Activated CD4-positive, alpha-beta T cell treated with anti-CD3 and anti-CD28 coated beads, Interleukin-2, Interleukin-6, amounts not matched to agents 100 ng/mL and 50 ng/mL, durations not matched to agents 16 hours and 8 hours (primary cell): ENCODE data around the gene ADAM8.
A peak's percentile ranks its signal among the peaks of the same experiment; 100 is the strongest.

Source experiments
- DNase-seq: peaks from one replicate; pipeline ENCODE4 v3.0.0-alpha.2; 2020

Gene ADAM8

DNA sequence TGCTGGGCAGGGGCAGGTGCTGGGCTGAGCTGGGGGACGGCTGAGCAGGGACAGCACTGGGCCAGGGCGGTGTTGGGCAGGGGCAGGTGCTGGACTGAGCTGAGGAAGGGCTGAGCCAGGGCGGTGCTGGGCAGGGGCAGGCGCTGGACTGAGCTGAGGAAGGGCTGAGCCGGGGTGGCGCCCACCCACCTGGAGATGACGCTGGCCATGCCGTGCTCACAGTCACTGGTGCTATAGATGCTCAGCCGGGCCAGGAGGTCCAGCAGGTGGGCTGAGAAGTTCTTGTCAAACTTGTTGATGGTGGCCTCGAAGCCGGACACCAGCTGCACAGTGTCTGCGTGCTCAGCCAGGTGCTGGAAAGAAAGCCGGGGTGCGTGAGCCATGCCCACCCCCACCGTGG, 4.4 kb upstream of the ADAM8 start:
- DNase-seq = no peak

GRCh38 chr10:133280391-133281059, 3.9 kb upstream of the ADAM8 start:
- no peak for DNase-seq

- no peak for DNase-seq
These were observed 2.9 kb upstream of the ADAM8 start for GRCh38 chr10:133279326-133280226.

GRCh38 chr10:133278577-133279265, 2.1 kb upstream of the ADAM8 start:
- DNase-seq = peak; percentile 84

GRCh38 chr10:133277993-133278576, 1.4 kb upstream of the ADAM8 start:
- no peak for DNase-seq

DNA sequence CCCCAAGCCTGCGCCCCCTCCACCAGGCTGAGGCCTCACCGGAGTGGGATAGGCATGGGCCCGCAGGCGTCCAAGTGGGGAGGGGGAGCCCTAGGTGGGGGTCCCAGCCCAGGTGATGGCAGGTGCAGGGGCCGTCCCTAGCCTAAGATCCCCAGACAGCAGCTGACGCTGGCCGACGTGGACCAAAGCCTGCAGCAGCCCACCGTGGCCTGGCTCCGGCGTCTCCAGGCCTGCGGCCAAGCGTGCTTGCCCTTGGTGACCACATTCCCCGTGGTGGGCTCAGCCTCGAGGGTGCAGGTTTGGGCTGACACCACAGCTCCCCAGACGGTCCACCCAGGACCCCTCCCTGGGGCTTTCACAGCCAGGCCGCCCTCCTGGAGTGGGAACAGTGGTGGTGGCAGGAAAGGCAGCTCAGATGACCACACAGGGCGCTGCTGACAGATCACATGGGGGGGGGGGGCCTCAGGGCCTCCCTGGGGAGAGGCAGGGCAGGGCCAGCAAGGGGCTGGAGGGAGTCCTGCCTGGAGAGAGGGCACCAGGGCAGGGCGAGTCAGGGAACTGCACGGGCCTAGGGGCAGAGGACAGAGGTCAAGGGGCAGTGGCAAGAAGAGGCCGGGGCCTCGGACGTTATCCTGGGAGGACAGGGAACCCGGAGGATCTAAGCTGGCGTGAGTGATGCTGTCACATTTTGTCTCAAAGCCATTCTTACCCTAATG, 767 bp upstream of the ADAM8 start:
- no peak for DNase-seq

- DNase-seq = no peak
These were observed 601 bp downstream of the ADAM8 start for GRCh38 chr10:133276100-133276434.

- peak; percentile 74 for DNase-seq
These were observed 980 bp downstream of the ADAM8 start for GRCh38 chr10:133275684-133276092.

DNA sequence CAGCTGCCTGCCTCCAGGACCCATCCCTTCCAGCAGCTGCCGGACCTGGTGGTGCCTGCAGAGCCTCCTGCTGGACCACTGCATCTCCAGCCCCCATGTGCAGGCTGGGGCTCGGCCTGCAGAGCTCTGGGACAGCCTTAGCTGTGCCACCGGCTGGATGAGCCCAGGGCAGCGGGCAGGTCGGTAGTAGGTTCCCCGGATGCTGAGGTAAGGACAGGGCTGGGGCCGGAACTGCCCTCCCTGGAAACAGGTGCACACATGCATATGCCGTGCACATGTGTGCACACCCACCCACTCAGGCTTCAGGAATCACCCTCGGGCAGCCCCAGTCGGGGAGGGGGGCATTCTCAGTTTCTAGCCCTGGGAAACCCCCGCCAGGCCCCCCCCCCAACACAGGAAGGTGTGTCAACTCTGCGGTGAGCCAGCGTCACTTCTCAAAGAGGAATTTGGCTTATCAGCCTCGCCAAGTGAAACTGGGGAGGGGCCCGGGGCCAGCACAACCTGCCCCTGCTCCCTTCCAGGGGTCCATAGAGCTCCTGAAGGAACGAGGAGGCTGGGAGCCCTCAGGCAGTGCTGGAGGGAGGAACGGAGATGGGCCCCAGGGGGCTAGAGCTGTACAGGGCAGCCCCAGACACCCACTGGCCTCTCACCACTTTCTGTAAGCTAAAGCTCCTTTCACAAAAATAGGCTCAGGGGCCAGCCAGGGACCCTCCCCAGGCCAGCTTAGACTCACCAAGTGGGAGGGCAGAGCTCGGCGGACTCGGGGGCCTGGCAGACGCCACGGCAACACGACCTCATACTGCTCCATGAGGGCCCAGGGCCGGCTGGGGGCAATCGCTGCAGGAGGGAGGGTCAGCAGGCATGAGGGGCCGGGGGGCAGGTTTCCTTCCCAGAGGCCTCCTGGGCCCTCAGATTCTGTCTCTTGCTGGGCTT, 1.7 kb downstream of the ADAM8 start:
- peak; percentile 86 for DNase-seq

DNA sequence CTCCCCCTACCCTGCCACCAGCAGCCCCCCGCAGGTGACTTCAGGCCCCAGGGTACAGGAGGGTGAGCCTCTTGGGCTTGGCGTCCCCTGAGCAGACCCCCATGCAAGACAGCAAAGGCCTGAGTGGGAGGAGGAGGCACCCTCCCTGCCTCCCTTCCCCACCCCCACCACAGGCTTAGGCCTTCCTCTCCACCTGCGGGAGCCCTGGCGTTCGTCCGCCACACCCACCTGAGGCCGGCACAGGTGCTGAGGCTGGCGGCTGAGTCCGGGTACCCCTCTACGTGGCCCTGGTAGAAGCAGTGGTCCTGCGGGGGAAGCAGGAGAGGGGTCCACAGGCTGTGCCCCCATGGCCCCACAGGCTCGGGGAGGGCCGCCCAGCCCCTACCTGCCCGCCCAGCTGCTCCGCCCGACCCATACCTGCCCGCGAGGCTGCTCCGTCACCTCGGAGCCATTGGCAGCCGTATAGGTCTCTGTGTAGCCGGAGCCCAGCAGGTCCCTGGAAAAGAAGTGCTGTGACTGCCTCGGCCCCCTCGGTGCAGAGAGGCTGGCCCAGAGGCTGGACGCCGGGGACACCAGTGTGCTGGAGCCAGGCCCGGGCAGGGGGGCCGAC, 3.0 kb downstream of the ADAM8 start:
- no peak for DNase-seq

DNA sequence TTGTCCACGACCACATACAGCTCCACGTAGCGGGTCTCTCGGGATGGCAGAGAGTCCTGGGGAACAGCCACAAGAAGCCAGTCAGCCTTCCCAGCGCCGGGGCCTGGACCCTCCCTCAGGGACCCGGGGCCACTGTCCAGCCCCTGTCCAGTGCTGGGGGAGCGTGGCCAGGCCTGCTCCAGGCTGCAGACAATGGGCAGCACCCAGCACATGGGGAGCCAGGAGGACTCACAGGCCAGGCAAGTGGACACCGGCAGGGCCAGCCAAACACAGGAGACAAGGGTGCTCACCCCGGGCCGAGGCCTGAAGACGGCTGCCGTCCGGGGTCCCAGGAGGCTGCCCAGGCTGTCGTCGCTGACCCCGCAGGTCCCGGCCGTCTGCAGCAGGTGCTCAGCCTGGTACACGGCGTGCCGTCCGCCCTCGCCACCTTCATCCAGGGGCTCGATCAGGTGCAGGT, 3.7 kb downstream of the ADAM8 start:
- DNase-seq = no peak

GRCh38 chr10:133272301-133272963, 4.2 kb downstream of the ADAM8 start:
- no peak for DNase-seq

DNA sequence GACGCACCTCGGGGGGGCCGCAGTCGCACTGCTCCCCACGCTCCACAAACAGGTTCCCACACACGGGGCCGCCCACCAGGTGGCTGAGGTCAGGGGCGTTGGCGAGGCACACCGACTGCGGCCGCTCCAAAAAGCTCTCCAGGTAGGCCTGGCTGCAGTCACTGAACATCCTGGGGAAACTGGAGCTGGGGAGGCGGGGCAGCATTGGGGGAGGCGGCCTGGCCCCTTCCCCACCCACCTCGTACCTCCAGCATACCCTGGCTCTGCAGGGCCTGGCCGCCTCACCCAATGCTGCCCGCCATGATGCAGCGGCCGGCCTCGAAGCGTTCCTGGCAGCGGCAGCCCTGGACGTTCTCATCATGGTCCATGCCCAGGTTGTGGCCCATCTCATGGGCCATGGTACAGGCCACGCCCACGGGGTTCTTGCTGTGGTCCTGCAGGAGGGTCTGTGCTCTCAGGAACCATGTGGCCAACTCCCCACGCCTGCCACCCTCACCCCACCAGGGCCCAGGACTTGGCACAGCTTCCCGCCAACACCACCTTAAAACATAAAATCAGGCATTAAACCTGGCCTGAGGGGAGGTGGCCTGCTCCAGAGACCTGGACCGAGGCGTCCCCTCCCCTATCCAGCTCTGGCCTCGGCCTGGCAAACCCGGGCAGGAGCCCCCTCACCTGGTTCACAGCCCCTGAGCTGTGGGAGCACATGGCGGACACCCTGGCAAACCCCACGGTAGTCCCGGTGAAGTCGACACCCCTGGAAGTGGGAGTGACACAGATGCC, 5.0 kb downstream of the ADAM8 start:
- DNase-seq = no peak

GRCh38 chr10:133270773-133271297, 5.8 kb downstream of the ADAM8 start:
- no peak for DNase-seq

DNA sequence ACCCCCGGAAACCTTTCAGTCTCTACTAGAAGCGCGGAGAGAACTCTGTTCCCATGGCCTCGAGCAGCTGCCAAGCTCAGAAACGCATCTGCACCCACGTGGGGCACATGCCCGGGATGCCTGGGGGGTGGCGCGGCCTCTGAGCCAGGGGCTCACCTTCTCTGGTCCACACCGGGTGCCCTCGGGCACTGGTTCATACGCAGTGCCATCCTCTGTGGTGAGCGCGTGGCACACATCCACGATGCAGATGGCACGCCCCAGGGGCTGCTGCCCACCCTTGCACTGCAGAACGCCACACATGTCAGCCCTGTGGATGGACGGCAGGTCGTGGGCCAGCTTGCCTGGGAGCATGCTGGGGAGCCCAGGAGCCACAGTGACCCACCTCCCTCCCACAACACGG, 6.5 kb downstream of the ADAM8 start:
- no peak for DNase-seq

DNA sequence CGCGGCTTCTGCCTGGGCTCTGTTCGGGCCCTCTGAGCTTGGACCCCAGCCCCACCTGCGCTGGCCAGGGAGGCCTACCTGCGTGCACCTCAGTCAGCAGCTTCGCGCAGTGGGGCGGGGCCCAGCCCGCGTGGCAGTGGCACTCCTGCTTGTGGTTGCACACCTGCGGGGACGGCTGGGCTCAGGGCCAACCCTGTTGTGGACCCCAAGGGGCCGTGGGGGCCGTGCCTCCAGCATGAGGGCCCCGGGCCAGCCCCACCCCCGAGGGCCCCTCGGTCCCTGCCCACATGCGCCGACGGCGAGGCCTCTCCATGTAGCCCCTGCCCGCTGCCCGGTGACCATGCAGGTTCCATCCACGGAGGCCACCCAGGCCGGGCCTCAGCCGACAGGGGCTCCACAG, 7.3 kb downstream of the ADAM8 start:
- DNase-seq = no peak

DNA sequence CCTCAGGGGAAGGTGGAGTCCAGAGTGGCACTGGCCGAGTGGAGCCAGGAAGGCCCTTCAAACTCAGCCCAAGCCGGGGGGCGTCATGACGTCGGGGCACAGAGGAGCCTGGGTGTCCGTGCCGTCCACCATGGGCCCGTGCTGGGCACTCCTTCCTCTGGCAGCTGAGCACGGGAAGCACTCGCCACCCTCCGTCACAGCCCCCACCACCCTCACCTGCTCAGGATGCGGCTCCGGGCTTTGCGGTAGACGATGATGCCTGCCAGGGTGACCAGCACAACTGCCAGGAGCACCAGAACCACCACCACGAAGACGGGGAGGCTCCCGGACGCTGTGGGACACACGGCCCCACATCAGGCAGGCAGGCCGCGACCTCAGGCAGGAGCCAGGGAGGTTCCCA, 8.1 kb downstream of the ADAM8 start:
- DNase-seq = no peak

DNA sequence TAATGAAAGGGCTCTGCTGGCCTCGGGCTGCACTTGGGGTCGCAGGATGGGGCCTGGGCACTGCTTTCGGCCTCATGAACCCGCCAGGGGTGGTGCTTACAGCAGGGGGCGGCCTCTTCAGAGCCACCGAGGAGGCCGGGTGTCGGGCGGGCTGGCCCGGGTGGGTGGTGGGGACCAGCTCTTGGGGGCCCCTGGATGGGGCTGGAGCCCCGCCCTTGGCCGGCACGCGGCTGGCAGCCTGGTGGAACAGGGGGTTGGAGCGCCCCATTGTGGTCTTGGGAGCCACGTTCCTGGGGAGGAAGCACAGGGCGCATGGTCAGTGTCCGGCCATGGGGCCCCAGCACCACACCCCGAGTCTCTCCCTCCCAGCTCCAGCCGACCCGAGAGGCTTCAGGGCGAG, 8.8 kb downstream of the ADAM8 start:
- DNase-seq = no peak

DNA sequence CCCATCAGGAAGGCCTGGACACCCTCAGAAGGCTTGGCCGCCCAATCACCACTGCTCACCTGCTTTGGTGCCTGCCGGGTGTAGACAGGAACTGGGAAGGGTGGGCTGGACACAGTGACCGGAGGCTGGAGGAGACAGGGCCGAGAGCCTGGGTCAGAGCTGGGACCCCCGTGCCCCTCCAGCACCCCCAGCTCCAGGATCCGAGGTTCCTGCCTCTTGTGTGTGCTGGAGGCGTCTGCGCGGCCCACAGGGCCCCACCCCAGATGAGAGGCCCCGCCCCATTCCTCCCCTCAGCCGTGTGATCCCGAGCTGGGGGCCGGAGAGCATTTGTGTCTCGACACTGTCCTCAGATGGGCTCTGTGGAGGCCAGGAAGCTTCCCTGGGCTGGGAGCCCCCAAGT, 9.4 kb downstream of the ADAM8 start:
- DNase-seq = no peak
